Activated CD4-positive, alpha-beta T cell treated with anti-CD3 and anti-CD28 coated beads, Interleukin-2, amount 50 U/mL, for 24 hours (primary cell): Measurements from ENCODE around the gene FER.
"Not testable (repeated sequence)": the region's sequence is repeated elsewhere in the genome, so short reads cannot be mapped to it uniquely, and the experiment has no call there.

Experiments
- DNase-seq, 2 donors: peaks; one replicate each; pipeline ENCODE4 v3.0.0-alpha.2; 2020; ENCODE audit warnings: low read depth in 1 of 2, low spot score in 1 of 2

Gene FER

GRCh38 chr5:108747111-108747773, 455 bp upstream of the FER start:
- DNase-seq, result no peak

- peak; percentile 91 to 97 for DNase-seq
These were observed 867 bp downstream of the FER start for GRCh38 chr5:108748401-108749127.

- peak in 1 of 2 donors; percentile 1 for DNase-seq
These were observed 1.6 kb downstream of the FER start for GRCh38 chr5:108749128-108749861.

- DNase-seq, result no peak
These were observed 5.6 kb downstream of the FER start for GRCh38 chr5:108753331-108753730.

GRCh38 chr5:108753877-108754276, 6.2 kb downstream of the FER start:
- no peak for DNase-seq

GRCh38 chr5:108760512-108760911, 12.8 kb downstream of the FER start:
- no peak for DNase-seq

- no peak for DNase-seq
These were observed 15.0 kb downstream of the FER start for GRCh38 chr5:108762660-108763059.

- DNase-seq, result no peak
These were observed 15.7 kb downstream of the FER start for GRCh38 chr5:108763222-108763916.

- DNase-seq, result no peak
These were observed 17.9 kb downstream of the FER start for GRCh38 chr5:108765647-108766046.

- DNase-seq, result not testable (repeated sequence)
These were observed 19.2 kb downstream of the FER start for GRCh38 chr5:108766916-108767315.

- DNase-seq, result no peak
These were observed 21.7 kb downstream of the FER start for GRCh38 chr5:108769352-108769751.

GRCh38 chr5:108772626-108773025, 24.9 kb downstream of the FER start:
- no peak for DNase-seq

GRCh38 chr5:108773330-108773729, 25.6 kb downstream of the FER start:
- no peak for DNase-seq

GRCh38 chr5:108774079-108774478, 26.4 kb downstream of the FER start:
- not testable (repeated sequence) for DNase-seq

GRCh38 chr5:108777582-108777981, 29.9 kb downstream of the FER start:
- not testable (repeated sequence) for DNase-seq

GRCh38 chr5:108784577-108784976, 36.9 kb downstream of the FER start:
- DNase-seq, result not testable (repeated sequence)

- no peak for DNase-seq
These were observed 39.2 kb downstream of the FER start for GRCh38 chr5:108786806-108787483.

GRCh38 chr5:108788142-108788541, 40.4 kb downstream of the FER start:
- DNase-seq, result no peak

GRCh38 chr5:108793207-108793606, 45.5 kb downstream of the FER start:
- no peak for DNase-seq

- not testable (repeated sequence) for DNase-seq
These were observed 46.7 kb downstream of the FER start for GRCh38 chr5:108794349-108794748.

- DNase-seq, result no peak
These were observed 49.7 kb downstream of the FER start for GRCh38 chr5:108797396-108797795.
